ENCODE data around the gene GPR87.

DNA sequence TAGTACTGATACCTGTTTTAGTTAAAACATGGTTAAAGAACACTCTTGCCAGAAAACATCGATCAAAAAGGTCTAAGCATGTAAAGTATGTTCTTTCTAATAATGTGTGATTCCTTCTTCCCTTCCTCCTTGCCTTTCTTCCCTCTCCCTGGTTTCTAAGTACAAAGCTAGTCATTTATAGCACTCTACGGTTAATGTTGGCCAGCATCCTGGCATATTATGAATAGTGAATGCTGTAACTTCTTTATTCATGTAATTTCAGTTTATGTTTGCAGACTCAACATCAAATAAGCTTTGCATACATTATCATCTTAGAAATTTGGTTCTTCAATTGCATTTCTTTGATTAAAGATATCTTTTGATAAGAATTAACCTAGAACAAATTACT is 40.8 kb upstream of the GPR87 start:
- TF ChIP-seq CTCF (conservative IDR thresholded peaks at IDR 0.05; ENCODE audit: low read depth, low read length) (no peak), EZH2 (IDR thresholded peaks at IDR 0.05; ENCODE audit: borderline replicate concordance, low read depth, low read length, poor library complexity, severe bottlenecking) (no peak)
